ENCODE measurements around the gene C11orf98. TPM values are rescaled to one million over a fixed set of nuclear protein-coding genes. Genes with fewer than 3 reads are reported as not detected.

The C11orf98 gene
- total RNA-seq, 1 experiment from 2014 or later: 62.6 TPM

GRCh38 chr11:62615521-62615920 lies 49.5 kb downstream of the C11orf98 start:
- Histone ChIP-seq H3K4me1 (no peaks in the 10 kb centered on the region), H3K27ac (no peak overlapping the region), H3K27me3 (no peaks in the 10 kb centered on the region), H3K4me3 (no peak overlapping the region), H3K9me3 (replicated peaks) (no peaks in the 10 kb centered on the region), H3K36me3 (no peaks in the 10 kb centered on the region)
- DNase-seq: no peak

GRCh38 chr11:62614275-62614674 lies 50.7 kb downstream of the C11orf98 start:
- Histone ChIP-seq H3K27me3 (no peaks in the 10 kb centered on the region), H3K27ac (no peak overlapping the region), H3K36me3 (no peaks in the 10 kb centered on the region), H3K4me1 (no peaks in the 10 kb centered on the region), H3K4me3 (no peak overlapping the region), H3K9me3 (replicated peaks) (no peaks in the 10 kb centered on the region)
- DNase-seq: no peak

DNA sequence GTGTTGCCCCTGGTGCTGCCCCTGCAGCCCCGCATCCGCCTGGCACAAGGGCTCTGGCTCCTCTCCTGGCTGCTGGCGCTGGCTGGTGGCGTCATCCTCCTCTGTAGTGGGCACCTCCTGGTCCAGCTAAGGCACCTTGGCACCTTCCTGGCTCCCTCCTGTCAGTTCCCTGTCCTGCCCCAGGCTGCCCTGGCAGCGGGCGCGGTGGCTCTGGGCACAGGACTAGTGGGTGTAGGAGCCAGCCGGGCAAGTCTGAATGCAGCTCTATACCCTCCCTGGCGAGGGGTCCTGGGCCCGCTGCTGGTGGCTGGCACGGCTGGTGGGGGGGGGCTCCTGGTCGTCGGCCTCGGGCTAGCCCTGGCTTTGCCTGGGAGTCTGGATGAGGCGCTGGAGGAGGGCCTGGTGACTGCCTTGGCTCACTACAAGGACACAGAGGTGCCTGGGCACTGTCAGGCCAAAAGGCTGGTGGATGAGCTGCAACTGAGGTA lies 51.7 kb downstream of the C11orf98 start:
- Histone ChIP-seq H3K9me3 (replicated peaks) (no peaks in the 10 kb centered on the region), H3K4me3 (peak overlapping the region; percentile 79; the same call in 1 of the 2 replicates), H3K36me3 (no peaks in the 10 kb centered on the region), H3K27me3 (no peaks in the 10 kb centered on the region), H3K27ac (no peak overlapping the region), H3K4me1 (no peaks in the 10 kb centered on the region)
- no peak for DNase-seq

Other genes with a start within 250 kb of the C11orf98 start
- gene SCGB1A1, start 246.2 kb downstream of the C11orf98 start, total RNA-seq (2014; rRNA removed; shearing (Covaris generic)): not detected in 2 replicates
- gene AHNAK, start 118.4 kb downstream of the C11orf98 start, total RNA-seq (2014; rRNA removed; shearing (Covaris generic)): 10.3 and 10.9 TPM in 2 replicates
- 2,270 and 2,323 TPM in 2 replicates for gene EEF1G, start 91.3 kb downstream of the C11orf98 start, total RNA-seq (2014; rRNA removed; shearing (Covaris generic))
- 8.8 and 9.1 TPM in 2 replicates for gene TUT1, start 73.7 kb downstream of the C11orf98 start, total RNA-seq (2014; rRNA removed; shearing (Covaris generic))
- 106 and 107 TPM in 2 replicates for gene MTA2, start 63.3 kb downstream of the C11orf98 start, total RNA-seq (2014; rRNA removed; shearing (Covaris generic))
- 5.8 and 8.9 TPM in 2 replicates for gene EML3, start 52.4 kb downstream of the C11orf98 start, total RNA-seq (2014; rRNA removed; shearing (Covaris generic))
- gene ROM1, start 52.0 kb downstream of the C11orf98 start, total RNA-seq (2014; rRNA removed; shearing (Covaris generic)): 0.46 and 0.51 TPM in 2 replicates
- 23.4 and 28.2 TPM in 2 replicates for gene B3GAT3, start 43.2 kb downstream of the C11orf98 start, total RNA-seq (2014; rRNA removed; shearing (Covaris generic))
- gene GANAB, start 18.6 kb downstream of the C11orf98 start, total RNA-seq (2014; rRNA removed; shearing (Covaris generic)): 209 and 210 TPM in 2 replicates
- gene INTS5, start 11.9 kb downstream of the C11orf98 start, total RNA-seq (2014; rRNA removed; shearing (Covaris generic)): 20.1 and 20.3 TPM in 2 replicates
- 8.5 and 10.4 TPM in 2 replicates for gene CSKMT, start 102 bp upstream of the C11orf98 start, total RNA-seq (2014; rRNA removed; shearing (Covaris generic))
- 11.5 and 15.7 TPM in 2 replicates for gene UQCC3, start 6.5 kb upstream of the C11orf98 start, total RNA-seq (2014; rRNA removed; shearing (Covaris generic))
- 3.2 and 6.3 TPM in 2 replicates for gene LBHD1, start 7.1 kb upstream of the C11orf98 start, total RNA-seq (2014; rRNA removed; shearing (Covaris generic))
- 70.4 and 73.1 TPM in 2 replicates for gene UBXN1, start 13.9 kb upstream of the C11orf98 start, total RNA-seq (2014; rRNA removed; shearing (Covaris generic))
- 0.55 and 0.73 TPM in 2 replicates for gene LRRN4CL, start 24.3 kb upstream of the C11orf98 start, total RNA-seq (2014; rRNA removed; shearing (Covaris generic))
- 24.3 and 26.1 TPM in 2 replicates for gene BSCL2, start 42.2 kb upstream of the C11orf98 start, total RNA-seq (2014; rRNA removed; shearing (Covaris generic))
- not detected in 2 replicates for gene GNG3, start 42.5 kb upstream of the C11orf98 start, total RNA-seq (2014; rRNA removed; shearing (Covaris generic))
- 16.7 and 21.2 TPM in 2 replicates for gene HNRNPUL2, start 62.2 kb upstream of the C11orf98 start, total RNA-seq (2014; rRNA removed; shearing (Covaris generic))
- 46.2 and 47.0 TPM in 2 replicates for gene TTC9C, start 63.3 kb upstream of the C11orf98 start, total RNA-seq (2014; rRNA removed; shearing (Covaris generic))
- 5.2 and 7.6 TPM in 2 replicates for gene ZBTB3, start 89.0 kb upstream of the C11orf98 start, total RNA-seq (2014; rRNA removed; shearing (Covaris generic))
- 74.1 and 88.0 TPM in 2 replicates for gene POLR2G, start 96.4 kb upstream of the C11orf98 start, total RNA-seq (2014; rRNA removed; shearing (Covaris generic))
- 17.3 and 22.2 TPM in 2 replicates for gene TAF6L, start 106.2 kb upstream of the C11orf98 start, total RNA-seq (2014; rRNA removed; shearing (Covaris generic))
- 27.6 and 31.9 TPM in 2 replicates for gene TMEM179B, start 122.2 kb upstream of the C11orf98 start, total RNA-seq (2014; rRNA removed; shearing (Covaris generic))
- gene TMEM223, start 126.8 kb upstream of the C11orf98 start, total RNA-seq (2014; rRNA removed; shearing (Covaris generic)): 13.3 and 18.3 TPM in 2 replicates
- 56.4 and 59.3 TPM in 2 replicates for gene NXF1, start 140.2 kb upstream of the C11orf98 start, total RNA-seq (2014; rRNA removed; shearing (Covaris generic))
- gene STX5, start 166.8 kb upstream of the C11orf98 start, total RNA-seq (2014; rRNA removed; shearing (Covaris generic)): 22.7 and 27.5 TPM in 2 replicates
- gene TEX54, start 167.6 kb upstream of the C11orf98 start, total RNA-seq (2014; rRNA removed; shearing (Covaris generic)): not detected in 2 replicates
- 46.7 and 50.4 TPM in 2 replicates for gene WDR74, start 174.4 kb upstream of the C11orf98 start, total RNA-seq (2014; rRNA removed; shearing (Covaris generic))
- 106 and 109 TPM in 2 replicates for gene SLC3A2, start 215.7 kb upstream of the C11orf98 start, total RNA-seq (2014; rRNA removed; shearing (Covaris generic))